SH-SY5Y (cell line): ENCODE measurements around the gene SMARCA2.

Source experiments
- GATA2 ChIP-seq: IDR thresholded peaks from 2 replicates; pipeline ENCODE4 v1.6.1; 2011; ENCODE audit warnings: mild to moderate bottlenecking, low read depth, low read length
- GATA3 ChIP-seq: IDR thresholded peaks from 2 replicates; pipeline ENCODE4 v1.6.1; 2011; ENCODE audit warnings: low read depth, mild to moderate bottlenecking, low read length, moderate library complexity

- TF ChIP-seq GATA3 (no peak), GATA2 (no peak)
Measured at GRCh38 chr9:2173861-2174260, 158.7 kb downstream of the SMARCA2 start.
